HG03469 (cell line): ENCODE data around the gene KCNJ2.

ENCODE experiments used
- ATAC-seq: cut with Tn5 transposase; IDR thresholded peaks from one replicate; pipeline ENCODE4 v1.9.1; 2021; ENCODE audit warnings: mild to moderate bottlenecking, moderate library complexity, moderate number of reproducible peaks; ENCODE audit not compliant: unreplicated experiment

KCNJ2 gene

GRCh38 chr17:70158591-70158990 lies 10.7 kb upstream of the KCNJ2 start:
- ATAC-seq: no peak

DNA sequence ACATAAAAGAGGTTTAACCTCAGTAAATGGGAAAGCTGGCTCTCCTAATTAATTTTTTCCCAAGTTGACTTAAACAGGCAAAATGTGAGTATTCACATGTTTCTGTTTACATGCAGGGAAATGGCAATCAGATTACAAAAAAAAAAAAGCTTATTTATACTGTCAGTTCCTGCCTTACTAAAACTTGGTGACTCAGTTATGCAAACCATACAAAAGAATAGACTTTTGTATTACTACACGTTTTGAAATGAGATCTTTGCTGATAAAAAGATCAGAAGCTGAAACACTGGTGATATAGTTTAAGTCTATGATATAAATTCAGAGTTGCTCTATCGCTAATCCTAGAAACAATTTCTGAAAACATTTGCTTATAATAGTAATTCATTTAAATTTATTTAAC lies 9.4 kb upstream of the KCNJ2 start:
- no peak for ATAC-seq

DNA sequence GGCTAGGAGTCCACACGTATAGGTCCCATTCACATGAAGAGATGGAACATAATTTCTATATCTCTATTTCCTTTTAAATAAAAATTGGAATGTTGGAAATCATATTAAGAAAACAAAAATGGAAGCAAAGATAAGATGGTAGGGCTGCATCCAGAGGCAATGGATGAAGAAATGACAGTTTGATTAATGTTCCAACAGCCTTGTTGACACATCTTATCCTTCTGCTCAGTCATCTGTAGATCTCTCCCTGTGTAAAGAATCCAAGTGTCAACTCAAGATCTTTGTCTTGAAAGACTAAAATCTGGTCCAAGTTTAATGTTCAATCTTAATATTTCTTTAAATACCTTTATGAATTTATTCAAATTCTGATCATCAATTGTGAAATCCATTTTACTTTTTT lies 7.8 kb upstream of the KCNJ2 start:
- ATAC-seq: no peak

DNA sequence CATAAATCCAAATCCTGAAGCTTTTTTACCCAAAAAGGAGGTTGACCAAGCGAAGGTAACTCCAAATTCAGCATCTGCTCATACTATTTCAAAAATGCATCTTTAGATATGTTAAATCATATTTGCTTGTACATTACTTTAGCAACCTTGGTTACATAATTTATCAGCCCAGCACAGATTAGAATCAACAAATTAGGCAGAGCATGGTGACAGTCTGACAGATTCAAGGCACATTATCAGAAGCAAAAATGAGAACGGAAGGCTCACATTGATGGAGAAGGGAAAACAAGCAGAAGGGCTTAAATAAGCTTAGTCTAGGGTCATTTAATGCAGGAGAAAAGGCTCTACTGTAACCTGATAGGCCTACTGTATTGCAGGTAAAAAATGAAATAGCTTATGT lies 3.9 kb upstream of the KCNJ2 start:
- no peak for ATAC-seq

DNA sequence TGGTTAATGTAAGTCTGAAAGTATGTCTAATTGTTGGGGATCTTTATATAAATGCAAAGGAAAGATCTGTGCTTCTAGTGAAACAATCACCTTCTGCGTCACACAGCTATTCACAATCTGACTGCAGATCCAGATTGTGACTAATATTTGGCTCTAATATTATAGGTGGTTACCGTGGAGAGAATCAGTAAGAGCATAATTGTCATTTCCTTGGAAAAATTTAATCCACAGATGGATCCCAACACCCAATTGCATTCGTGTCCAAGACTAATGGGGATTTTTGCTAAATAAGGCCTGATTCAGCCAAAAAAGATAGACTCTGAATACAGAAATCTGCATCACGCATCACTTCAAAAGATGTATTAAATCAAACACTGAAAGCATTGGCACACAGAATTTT lies 2.7 kb upstream of the KCNJ2 start:
- ATAC-seq: no peak

GRCh38 chr17:70168044-70168976 lies 1.0 kb upstream of the KCNJ2 start:
- ATAC-seq: peak; percentile 7

GRCh38 chr17:70169709-70170597 lies 621 bp downstream of the KCNJ2 start:
- ATAC-seq: no peak

GRCh38 chr17:70171159-70171558 lies 1.8 kb downstream of the KCNJ2 start:
- ATAC-seq: no peak

GRCh38 chr17:70172449-70172848 lies 3.1 kb downstream of the KCNJ2 start:
- no peak for ATAC-seq

- ATAC-seq: no peak
Observed at GRCh38 chr17:70172923-70173322, 3.6 kb downstream of the KCNJ2 start.

DNA sequence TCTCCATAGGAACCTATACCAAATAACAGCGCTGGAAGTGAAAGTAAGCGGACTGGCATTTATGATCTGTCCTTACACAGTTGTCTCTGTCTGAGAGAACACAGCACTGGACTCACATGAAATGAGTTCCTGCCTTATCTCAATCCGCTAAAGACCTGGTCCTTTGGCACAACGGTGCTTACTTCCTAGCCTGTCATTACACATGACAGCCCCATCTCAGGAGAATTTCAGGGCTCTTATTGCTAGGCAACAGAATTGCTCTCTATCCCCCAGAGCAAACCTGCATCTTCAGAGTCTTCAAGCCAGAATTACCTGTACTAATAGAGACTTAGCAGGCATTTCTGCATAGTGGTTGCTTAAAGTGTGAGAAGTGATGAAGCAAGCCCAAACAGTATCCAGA lies 4.3 kb downstream of the KCNJ2 start:
- ATAC-seq: no peak

GRCh38 chr17:70181376-70181775 lies 12.0 kb downstream of the KCNJ2 start:
- ATAC-seq: no peak

GRCh38 chr17:70181866-70182265 lies 12.5 kb downstream of the KCNJ2 start:
- ATAC-seq: no peak

DNA sequence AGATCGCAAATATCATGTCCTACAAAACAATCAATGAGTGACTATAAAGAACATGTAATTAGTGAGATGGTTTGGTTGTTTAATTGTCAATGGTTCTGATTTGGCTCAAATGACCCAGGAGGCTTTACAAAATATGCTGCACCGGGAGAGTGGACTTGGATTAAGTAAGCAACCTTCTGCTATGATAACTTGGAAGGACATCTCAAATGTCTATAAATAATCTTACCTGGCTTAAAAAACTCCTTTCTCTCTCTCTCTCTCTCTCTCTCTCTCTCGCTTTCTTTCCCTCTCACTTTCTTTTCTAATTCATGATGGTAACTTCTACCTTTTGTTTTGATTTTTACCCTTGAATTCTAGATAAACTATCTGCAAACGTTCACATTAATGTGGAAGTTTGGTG lies 14.2 kb downstream of the KCNJ2 start:
- ATAC-seq: no peak

GRCh38 chr17:70184207-70184606 lies 14.9 kb downstream of the KCNJ2 start:
- no peak for ATAC-seq

DNA sequence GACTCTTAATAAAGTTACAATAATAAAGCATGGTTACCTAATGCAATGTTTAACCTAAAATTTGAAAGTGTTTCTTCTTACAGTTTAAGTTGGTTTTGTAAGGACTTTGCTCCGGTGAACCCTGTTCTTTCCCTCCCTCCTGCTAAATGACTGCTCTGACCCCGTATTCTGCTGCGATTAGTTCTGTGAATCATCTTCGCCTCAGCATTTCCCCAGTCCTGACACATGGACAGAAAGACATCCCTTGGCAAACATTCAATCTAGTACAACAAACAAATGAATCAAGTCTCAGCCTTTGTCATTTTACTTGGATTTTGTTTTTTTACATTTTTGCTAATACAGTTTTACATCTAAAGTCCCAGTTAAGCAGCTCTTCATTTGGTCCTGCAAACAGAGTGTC lies 15.4 kb downstream of the KCNJ2 start:
- ATAC-seq: no peak

- ATAC-seq: no peak
Observed at GRCh38 chr17:70185285-70185684, 16.0 kb downstream of the KCNJ2 start.

GRCh38 chr17:70187383-70187782 lies 18.1 kb downstream of the KCNJ2 start:
- ATAC-seq: no peak

DNA sequence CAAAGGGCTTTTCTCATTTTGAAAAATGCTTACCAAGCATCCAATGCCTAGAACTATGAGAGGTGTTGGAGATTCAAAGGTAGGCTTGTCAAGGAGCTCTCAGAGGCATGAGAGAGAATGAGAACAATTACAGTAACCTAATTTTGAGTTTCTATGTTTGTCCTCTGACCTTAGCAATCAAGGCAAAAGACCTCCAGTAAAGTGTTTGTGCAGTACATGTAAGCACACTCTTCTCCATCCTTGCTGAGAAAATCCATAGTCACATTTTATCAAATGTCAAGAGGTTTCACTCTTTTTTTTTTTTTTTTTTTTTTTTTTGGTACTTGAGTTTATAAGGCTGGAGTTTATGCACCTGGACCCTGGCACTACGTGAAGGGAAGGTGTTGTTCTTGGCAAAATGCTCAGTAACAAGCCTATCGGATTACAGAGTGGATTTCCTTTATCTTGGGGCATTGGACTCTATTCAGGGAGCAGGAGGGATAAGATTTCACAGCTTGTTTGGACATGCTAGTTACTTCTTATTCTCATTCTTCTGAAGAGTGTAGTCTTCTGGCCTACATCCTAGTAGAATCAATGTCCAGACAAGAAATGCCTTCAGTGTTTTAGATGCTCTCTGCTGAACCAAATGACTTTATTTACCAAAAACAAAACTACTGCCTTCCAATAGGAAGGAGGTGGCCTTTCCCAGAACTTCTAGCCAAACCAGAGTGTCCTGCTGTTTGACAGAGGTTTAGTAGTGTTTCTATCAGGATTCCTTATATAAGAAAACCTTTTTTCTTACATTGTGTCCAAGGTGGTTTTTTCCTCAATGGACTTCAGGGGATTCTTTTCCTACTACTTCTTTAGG lies 21.9 kb downstream of the KCNJ2 start:
- no peak for ATAC-seq

DNA sequence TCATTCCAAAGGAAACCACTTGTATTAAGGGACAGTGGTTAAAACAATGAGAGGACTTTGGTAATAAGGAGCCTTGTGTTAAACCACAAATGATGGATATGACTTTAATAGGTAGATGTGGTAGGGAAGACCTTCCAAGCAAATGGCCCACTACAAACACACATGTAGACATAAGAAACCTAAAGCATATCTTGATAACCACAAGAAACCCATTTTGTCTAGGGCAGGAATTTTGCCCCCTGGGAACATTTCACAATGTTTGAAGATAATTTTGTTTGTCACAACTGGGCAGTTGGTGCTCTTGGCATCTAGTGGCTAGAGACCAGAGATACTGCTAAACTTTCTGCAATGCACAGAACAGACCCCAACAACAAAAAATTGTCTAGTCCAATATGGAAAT lies 25.8 kb downstream of the KCNJ2 start:
- ATAC-seq: no peak

- no peak for ATAC-seq
Observed at GRCh38 chr17:70201872-70202419, 32.6 kb downstream of the KCNJ2 start.
